IPS-NIHi7 (cell line): ENCODE data around the gene C1orf216.
"Not testable (repeated sequence)": the region's sequence is repeated elsewhere in the genome, so short reads cannot be mapped to it uniquely, and the experiment has no call there.

Experiments
- DNase-seq: peaks from one replicate; pipeline ENCODE4 v3.0.0; 2012; ENCODE audit warnings: mixed read lengths; ENCODE audit errors: extremely low spot score

Gene C1orf216

GRCh38 chr1:35706846-35707600 lies 11.7 kb downstream of the C1orf216 start:
- no peak for DNase-seq

GRCh38 chr1:35702508-35702907 lies 16.2 kb downstream of the C1orf216 start:
- peak; percentile 39 for DNase-seq

GRCh38 chr1:35699152-35699551 lies 19.5 kb downstream of the C1orf216 start:
- DNase-seq, result not testable (repeated sequence)

- DNase-seq, result no peak
These were observed 26.4 kb downstream of the C1orf216 start for GRCh38 chr1:35692317-35692716.

- no peak for DNase-seq
These were observed 27.0 kb downstream of the C1orf216 start for GRCh38 chr1:35691571-35692220.

- DNase-seq, result peak; percentile 49
These were observed 27.6 kb downstream of the C1orf216 start for GRCh38 chr1:35691080-35691479.

GRCh38 chr1:35690103-35690502 lies 28.6 kb downstream of the C1orf216 start:
- DNase-seq, result not testable (repeated sequence)

GRCh38 chr1:35688161-35688560 lies 30.5 kb downstream of the C1orf216 start:
- no peak for DNase-seq

GRCh38 chr1:35683012-35683411 lies 35.7 kb downstream of the C1orf216 start:
- DNase-seq, result no peak

GRCh38 chr1:35680271-35680670 lies 38.4 kb downstream of the C1orf216 start:
- no peak for DNase-seq

- no peak for DNase-seq
These were observed 42.9 kb downstream of the C1orf216 start for GRCh38 chr1:35675773-35676172.

- no peak for DNase-seq
These were observed 44.6 kb downstream of the C1orf216 start for GRCh38 chr1:35674111-35674510.

- no peak for DNase-seq
These were observed 46.6 kb downstream of the C1orf216 start for GRCh38 chr1:35672116-35672515.

- no peak for DNase-seq
These were observed 50.2 kb downstream of the C1orf216 start for GRCh38 chr1:35668506-35668905.

- no peak for DNase-seq
These were observed 51.8 kb downstream of the C1orf216 start for GRCh38 chr1:35666916-35667315.

GRCh38 chr1:35666216-35666615 lies 52.5 kb downstream of the C1orf216 start:
- no peak for DNase-seq
